T47D (cell line): ENCODE measurements around the gene DOCK7.

Experiments
- DNase-seq, 2 experiments: peaks; one replicate each; pipeline versions ENCODE4 v3.0.0 to v3.0.0-alpha.2; 2011 to 2012; ENCODE audit warnings: low read depth in 1 of 2, low spot score in 1 of 2
- JUND ChIP-seq: IDR thresholded peaks from 2 replicates; pipeline ENCODE4 v1.6.1; 2012; ENCODE audit warnings: low read depth
- in situ Hi-C: cut with HindIII; loops from 2 replicates; pipeline ENCODE4 v1.10.0; 2016; ENCODE audit warnings: low sequenced_read_pairs, low pct_unique_long_range_greater_than_20kb

Gene DOCK7

GRCh38 chr1:62423580-62424242 is 264.5 kb downstream of the DOCK7 start:
- in situ Hi-C loops, result no loop called here
- no peak for TF ChIP-seq JUND
- DNase-seq, result no peak

- in situ Hi-C loops, result no loop called here
- TF ChIP-seq JUND, result no peak
- DNase-seq, result no peak
Measured at GRCh38 chr1:62420214-62420613, 268.0 kb downstream of the DOCK7 start.

GRCh38 chr1:62417351-62417999 is 270.7 kb downstream of the DOCK7 start:
- no peak for DNase-seq
- TF ChIP-seq JUND, result no peak

GRCh38 chr1:62415687-62416086 is 272.5 kb downstream of the DOCK7 start:
- in situ Hi-C loops, result no loop called here

More at GRCh38 chr1:62417351-62417999, 270.7 kb downstream of the DOCK7 start:
- in situ Hi-C loops, result no loop called here

GRCh38 chr1:62407398-62408009 is 280.7 kb downstream of the DOCK7 start:
- in situ Hi-C loops, result no loop called here
- DNase-seq, result peak; percentile 6 to 53

More at GRCh38 chr1:62415687-62416086, 272.5 kb downstream of the DOCK7 start:
- no peak for DNase-seq
- no peak for TF ChIP-seq JUND

GRCh38 chr1:62406576-62406975 is 281.6 kb downstream of the DOCK7 start:
- in situ Hi-C loops, result no loop called here
- no peak for TF ChIP-seq JUND

More at GRCh38 chr1:62407398-62408009, 280.7 kb downstream of the DOCK7 start:
- no peak for TF ChIP-seq JUND

GRCh38 chr1:62405247-62405646 is 282.9 kb downstream of the DOCK7 start:
- in situ Hi-C loops, result no loop called here
- no peak for TF ChIP-seq JUND
- no peak for DNase-seq

More at GRCh38 chr1:62406576-62406975, 281.6 kb downstream of the DOCK7 start:
- no peak for DNase-seq
